ENCODE results near the gene CDH13.

- TF ChIP-seq GATA2 (IDR thresholded peaks at IDR 0.05; ENCODE audit: low read depth, low read length) (no peak), GATA3 (IDR thresholded peaks at IDR 0.05; ENCODE audit: low read depth, low read length) (no peak)
These were observed 520.5 kb downstream of the CDH13 start for GRCh38 chr16:83147244-83147643.

All from SH-SY5Y (cell line).